Testis (tissue), 2 donors: ENCODE data around the gene PYURF.

Experiments
- CTCF ChIP-seq, 3 experiments: fragments of 450-650 bp in 2 of 3; fragments of 200-600 bp in 1 of 3; sonication (generic) in 1 of 3; IDR thresholded peaks; one replicate each; pipeline ENCODE4 v1.5.1; 2016 to 2019; ENCODE audit warnings: antibody characterized with exemption in 3 of 3, mild to moderate bottlenecking in 2 of 3, moderate library complexity in 1 of 3
- POLR2A ChIP-seq: fragments of 450-650 bp; IDR thresholded peaks from one replicate; pipeline ENCODE4 v1.6.1; 2017; ENCODE audit warnings: antibody characterized with exemption, mild to moderate bottlenecking, moderate library complexity

GRCh38 chr4:88533088-88533790, 9.7 kb upstream of the PYURF start:
- TF ChIP-seq CTCF (IDR thresholded peaks at IDR 0.05) (no peak), POLR2A (no peak)
